ENCODE measurements around the gene CTU2. TPM values are rescaled to one million over a fixed set of nuclear protein-coding genes. Genes with fewer than 3 reads are reported as not detected.
A peak's percentile ranks its signal among the peaks of the same experiment; 100 is the strongest.

CTU2 gene
- total RNA-seq: 10 to 100 TPM in 1 of 2 donors, 1 to 10 TPM in 1; 7.8 to 23.1 TPM

DNA sequence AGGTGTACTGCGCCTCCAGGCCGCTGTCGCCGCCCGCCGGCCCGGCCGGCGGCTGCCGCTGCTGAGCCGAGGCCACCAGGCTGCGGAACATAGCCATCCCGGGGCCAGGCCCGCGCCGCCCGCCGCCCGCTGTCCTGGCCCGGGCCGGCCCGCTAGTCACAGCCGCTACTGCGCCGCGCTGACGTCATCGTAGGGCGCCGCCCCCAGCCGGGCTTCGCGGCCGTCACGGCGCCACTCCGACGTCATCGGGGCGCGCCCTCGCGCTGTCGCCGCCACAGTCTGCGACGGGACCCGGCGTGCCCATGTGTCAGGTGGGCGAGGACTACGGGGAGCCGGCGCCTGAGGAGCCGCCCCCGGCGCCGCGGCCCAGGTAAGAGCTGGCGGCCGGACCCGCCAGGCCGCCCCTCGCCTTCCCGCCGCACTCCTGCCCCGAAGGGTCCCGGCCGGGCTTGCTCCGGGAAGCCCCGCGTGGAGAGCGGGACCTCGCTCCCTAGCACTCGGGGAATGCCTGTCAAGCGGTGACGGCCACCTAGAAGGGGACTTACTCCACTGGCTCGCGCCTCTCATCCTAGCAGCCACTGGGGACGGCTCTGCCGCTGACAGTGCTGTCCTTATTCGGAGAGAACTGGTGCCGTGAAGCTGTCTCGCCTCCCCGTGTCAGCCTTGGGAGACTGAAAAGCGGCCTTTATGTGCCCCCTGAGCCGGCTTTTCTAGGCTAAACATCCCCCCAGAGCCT, at the start of gene CTU2, which contains the start of gene RNF166:
CTU2 (plus strand) TSS at position 275 of the 736 bp plus-strand sequence; CDS start at position 303, 28 bp downstream.
RNF166 (minus strand) TSS at position 180 of the 736 bp plus-strand sequence; CDS start at position 97, 83 bp downstream.
- Histone ChIP-seq H3K9me3 (no peaks in the 10 kb centered on the region), H3K9ac (ENCODE audit: low read depth in 2 of 2, low read length in 2 of 2) (peak within 1 kb of the TSS; percentile 87 to 92), H3K27ac (peak within 1 kb of the TSS; percentile 59), H3K36me3 (no peaks in the 10 kb centered on the region), H3K4me3 (peak within 1 kb of the TSS; percentile 99), H3K4me1 (peaks cover 14% of the 10 kb centered on the region), H3K27me3 (no peaks in the 10 kb centered on the region)
- peak; percentile 90 for DNase-seq
- no peak for TF ChIP-seq CTCF (IDR thresholded peaks at IDR 0.05)
- intact Hi-C loops (cut with DNase I): no loop called here

DNA sequence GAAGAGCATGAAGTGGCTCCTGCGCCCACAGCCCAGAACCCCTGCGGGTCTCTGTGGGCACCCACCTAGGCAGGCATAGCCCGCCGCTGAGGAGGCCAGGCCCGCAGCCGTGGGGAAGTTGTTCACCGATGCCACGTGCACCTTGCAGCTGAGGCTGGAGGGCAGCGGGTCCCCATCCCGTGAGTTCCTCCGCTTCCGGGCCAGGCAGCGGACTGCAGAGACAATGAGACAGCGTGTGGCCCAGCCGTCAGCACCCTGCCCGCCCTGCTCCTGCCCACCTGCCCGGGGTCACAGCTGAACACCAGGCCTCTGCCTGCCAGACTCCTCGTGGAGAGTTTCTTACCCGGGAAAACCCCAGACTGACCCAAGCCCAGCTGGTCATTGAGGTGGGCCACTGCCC, 48.9 kb upstream of the CTU2 start:
- TF ChIP-seq CTCF (IDR thresholded peaks at IDR 0.05): no peak
- Histone ChIP-seq H3K36me3 (no peaks in the 10 kb centered on the region), H3K4me1 (peaks cover 4% of the 10 kb centered on the region), H3K27me3 (no peaks in the 10 kb centered on the region), H3K9me3 (no peaks in the 10 kb centered on the region), H3K9ac (ENCODE audit: low read depth in 2 of 2, low read length in 2 of 2) (no peak overlapping the region), H3K27ac (no peak overlapping the region), H3K4me3 (no peak overlapping the region)
- no peak for DNase-seq
- intact Hi-C loops (cut with DNase I): no loop called here

DNA sequence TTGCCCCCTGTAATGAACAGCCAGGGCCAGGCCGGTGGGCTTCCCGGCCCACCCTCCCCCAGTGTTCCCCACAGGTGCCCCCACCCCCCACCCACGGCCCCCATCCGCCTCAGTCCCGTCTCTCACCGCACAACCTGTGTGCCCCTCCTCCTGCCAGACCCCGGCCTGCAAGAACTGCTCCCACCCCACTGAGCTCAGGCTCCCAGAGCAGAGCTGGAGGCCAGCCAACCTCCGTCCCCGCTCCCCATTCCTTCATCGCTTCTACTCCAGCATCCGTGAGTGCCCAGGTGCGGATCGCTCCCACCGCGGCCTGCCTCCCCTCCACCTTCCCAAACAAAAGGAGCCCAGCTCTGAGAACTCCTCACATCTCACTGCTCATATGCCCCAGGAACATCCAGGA, 47.6 kb upstream of the CTU2 start:
- Histone ChIP-seq H3K9ac (ENCODE audit: low read depth in 2 of 2, low read length in 2 of 2) (no peak overlapping the region), H3K9me3 (no peaks in the 10 kb centered on the region), H3K4me1 (peaks cover 4% of the 10 kb centered on the region), H3K36me3 (no peaks in the 10 kb centered on the region), H3K27ac (no peak overlapping the region), H3K27me3 (no peaks in the 10 kb centered on the region), H3K4me3 (no peak overlapping the region)
- no peak for DNase-seq
- intact Hi-C loops (cut with DNase I): no loop called here
- no peak for TF ChIP-seq CTCF (IDR thresholded peaks at IDR 0.05)

- intact Hi-C loops (cut with DNase I): no loop called here
- no peaks in the 10 kb centered on the region for H3K9me3 ChIP-seq
Observed at GRCh38 chr16:88659160-88659559, 47.1 kb upstream of the CTU2 start.

DNA sequence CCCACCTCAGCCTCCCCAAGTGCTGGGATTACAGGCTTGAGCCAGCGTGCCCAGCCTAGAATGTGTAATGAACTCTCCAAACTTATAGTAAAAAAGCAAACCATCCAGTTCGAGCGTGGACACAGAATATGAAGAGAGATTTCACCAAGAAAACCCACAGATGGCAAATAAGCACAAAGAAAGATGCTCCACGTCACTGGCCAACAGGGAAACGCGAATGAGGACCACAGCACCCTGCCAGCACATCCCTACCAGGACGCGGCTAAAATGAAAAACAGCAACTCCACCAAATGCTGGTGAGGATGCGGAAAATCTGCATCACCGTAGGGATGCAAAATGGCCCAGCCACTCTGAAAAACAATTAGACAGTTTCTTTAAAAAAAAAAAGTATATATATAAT, 44.8 kb upstream of the CTU2 start:
- Histone ChIP-seq H3K9ac (ENCODE audit: low read depth in 2 of 2, low read length in 2 of 2) (no peak overlapping the region), H3K4me1 (peaks cover 4% of the 10 kb centered on the region), H3K27me3 (no peaks in the 10 kb centered on the region), H3K9me3 (no peaks in the 10 kb centered on the region), H3K27ac (no peak overlapping the region), H3K36me3 (no peaks in the 10 kb centered on the region), H3K4me3 (no peak overlapping the region)
- intact Hi-C loops (cut with DNase I): no loop called here
- no peak for TF ChIP-seq CTCF (IDR thresholded peaks at IDR 0.05)
- DNase-seq: no peak

More at GRCh38 chr16:88659160-88659559, 47.1 kb upstream of the CTU2 start:
- Histone ChIP-seq H3K36me3 (no peaks in the 10 kb centered on the region), H3K9ac (ENCODE audit: low read depth in 2 of 2, low read length in 2 of 2) (no peak overlapping the region), H3K27me3 (no peaks in the 10 kb centered on the region), H3K4me3 (no peak overlapping the region), H3K4me1 (peaks cover 4% of the 10 kb centered on the region), H3K27ac (no peak overlapping the region)
- no peak for TF ChIP-seq CTCF (IDR thresholded peaks at IDR 0.05)
- no peak for DNase-seq
